ENCODE measurements around the gene NSFL1C.
A peak's percentile ranks its signal among the peaks of the same experiment; 100 is the strongest.

The NSFL1C gene

DNA sequence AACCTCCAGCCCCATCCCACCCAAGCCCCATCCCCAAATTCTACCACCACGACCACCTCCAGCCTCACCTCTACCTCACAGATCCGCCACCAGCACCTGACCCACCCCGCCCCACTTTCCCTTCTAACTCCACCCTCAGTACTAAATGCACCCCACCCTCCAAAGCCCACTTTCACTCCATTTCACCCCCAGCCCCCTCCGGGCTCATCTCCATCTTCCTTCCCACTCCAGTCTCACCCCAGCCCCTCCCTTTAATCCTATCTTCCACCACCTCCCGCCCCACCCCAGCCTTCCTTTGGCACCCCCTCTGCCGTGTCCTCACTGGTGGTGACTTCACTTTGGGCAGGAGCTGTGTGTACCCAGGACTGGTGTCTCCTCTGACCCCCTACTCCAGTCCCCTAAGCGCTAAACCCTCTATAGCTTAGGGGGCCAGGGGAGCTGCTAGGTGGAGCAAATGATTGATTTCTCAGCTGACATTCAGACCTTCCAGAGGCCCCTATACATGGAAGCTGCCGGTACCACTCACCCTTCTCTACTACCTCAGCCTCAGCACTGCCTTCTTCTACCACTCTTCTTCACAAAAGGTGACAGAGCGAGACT lies 2.8 kb upstream of the NSFL1C start:
- TF ChIP-seq, protein P1, sequence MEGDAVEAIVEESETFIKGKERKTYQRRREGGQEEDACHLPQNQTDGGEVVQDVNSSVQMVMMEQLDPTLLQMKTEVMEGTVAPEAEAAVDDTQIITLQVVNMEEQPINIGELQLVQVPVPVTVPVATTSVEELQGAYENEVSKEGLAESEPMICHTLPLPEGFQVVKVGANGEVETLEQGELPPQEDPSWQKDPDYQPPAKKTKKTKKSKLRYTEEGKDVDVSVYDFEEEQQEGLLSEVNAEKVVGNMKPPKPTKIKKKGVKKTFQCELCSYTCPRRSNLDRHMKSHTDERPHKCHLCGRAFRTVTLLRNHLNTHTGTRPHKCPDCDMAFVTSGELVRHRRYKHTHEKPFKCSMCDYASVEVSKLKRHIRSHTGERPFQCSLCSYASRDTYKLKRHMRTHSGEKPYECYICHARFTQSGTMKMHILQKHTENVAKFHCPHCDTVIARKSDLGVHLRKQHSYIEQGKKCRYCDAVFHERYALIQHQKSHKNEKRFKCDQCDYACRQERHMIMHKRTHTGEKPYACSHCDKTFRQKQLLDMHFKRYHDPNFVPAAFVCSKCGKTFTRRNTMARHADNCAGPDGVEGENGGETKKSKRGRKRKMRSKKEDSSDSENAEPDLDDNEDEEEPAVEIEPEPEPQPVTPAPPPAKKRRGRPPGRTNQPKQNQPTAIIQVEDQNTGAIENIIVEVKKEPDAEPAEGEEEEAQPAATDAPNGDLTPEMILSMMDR (IDR thresholded peaks at IDR 0.05) = no peak
- Histone ChIP-seq H3K4me3 (no peak overlapping the region), H3K27ac (peak overlapping the region in 1 of 2 donors; percentile 8)
- DNase-seq (ENCODE audit: low spot score) = no peak

DNA sequence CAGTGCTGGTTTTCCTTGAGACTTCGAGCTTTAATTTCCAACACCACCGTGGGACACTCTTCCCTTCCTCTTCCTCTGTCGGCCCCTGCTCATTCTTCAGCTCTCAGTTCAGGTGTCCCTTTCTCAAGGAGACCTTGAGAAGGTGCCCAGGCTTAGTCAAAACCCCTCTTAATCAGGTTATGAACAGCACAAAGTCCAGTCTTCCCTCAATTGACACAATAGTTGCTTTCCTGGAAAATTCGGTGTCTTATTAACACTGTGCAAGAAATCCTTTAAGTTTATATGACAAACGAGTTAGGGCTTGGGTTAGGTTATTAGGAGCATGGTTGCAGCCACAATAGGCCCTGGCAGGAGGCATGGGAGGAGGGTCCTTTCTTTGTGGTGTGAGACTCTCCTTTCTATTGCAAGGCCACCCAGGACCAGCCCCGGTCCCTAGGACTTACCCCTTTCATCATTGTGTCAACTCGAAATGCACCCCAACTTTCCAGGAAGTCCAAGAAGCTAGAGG lies 1.5 kb upstream of the NSFL1C start:
- Histone ChIP-seq H3K4me3 (no peak overlapping the region), H3K27ac (no peak overlapping the region)
- TF ChIP-seq, protein P1 (IDR thresholded peaks at IDR 0.05) = no peak
- DNase-seq (ENCODE audit: low spot score) = no peak

DNA sequence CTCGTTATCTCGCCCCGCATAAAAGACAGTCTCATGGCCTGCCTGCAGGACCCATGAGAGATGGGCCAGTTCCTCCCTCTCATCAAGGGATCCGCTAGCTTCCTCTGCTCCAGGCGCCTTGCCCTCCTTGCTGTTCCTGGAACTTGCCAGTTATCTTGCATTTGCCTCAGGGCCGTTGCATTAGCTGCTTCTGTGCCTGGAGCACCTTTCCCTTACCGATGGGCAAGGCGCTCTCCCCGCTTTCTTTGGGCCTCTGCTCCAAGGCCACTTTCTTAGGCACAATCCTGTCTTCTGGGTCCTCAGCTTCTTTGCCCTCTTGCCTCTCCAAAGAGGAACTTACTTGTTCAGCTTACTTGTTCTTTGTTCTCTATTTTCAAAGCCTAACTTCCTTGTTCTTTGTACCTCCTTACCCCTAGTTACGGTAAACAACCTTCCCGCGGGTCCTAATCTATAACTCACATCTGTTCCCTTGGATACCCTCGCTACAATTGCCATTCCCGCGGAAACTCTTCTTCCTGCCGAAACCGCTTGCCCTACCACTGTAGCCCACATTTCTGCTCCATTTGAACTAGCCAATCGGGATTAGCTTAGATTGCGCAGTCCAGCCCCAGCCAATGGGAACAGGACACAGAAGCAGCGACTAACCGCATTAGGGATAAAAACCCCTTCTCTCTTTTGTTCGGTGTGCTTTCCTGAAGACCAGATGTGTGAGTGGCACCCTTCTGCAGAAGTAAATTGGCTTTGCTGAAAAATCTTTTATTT lies 887 bp upstream of the NSFL1C start:
- TF ChIP-seq, protein P1 (IDR thresholded peaks at IDR 0.05) = no peak
- peak overlapping the region; percentile 88 for H3K4me3 ChIP-seq
- DNase-seq (ENCODE audit: low spot score) = no peak
- H3K27ac ChIP-seq = peak overlapping the region; percentile 75 to 88

DNA sequence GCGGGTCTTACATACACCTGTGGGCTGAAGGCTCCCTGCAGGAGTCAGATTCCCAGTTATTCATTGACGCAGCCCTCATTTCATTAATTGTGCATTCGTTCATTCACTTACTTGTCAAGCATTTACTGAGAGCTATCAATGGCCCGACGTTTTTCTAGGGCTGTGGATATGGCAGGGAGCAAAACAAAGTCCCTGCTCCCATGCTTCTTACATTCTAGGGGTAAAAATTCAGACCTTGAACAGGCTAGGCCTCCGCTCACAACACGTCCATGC lies 369 bp upstream of the NSFL1C start:
- Histone ChIP-seq H3K27ac (peak overlapping the region; percentile 75 to 88), H3K4me3 (peak overlapping the region; percentile 88)
- DNase-seq (ENCODE audit: low spot score) = no peak
- TF ChIP-seq, protein P1 (IDR thresholded peaks at IDR 0.05) = no peak

DNA sequence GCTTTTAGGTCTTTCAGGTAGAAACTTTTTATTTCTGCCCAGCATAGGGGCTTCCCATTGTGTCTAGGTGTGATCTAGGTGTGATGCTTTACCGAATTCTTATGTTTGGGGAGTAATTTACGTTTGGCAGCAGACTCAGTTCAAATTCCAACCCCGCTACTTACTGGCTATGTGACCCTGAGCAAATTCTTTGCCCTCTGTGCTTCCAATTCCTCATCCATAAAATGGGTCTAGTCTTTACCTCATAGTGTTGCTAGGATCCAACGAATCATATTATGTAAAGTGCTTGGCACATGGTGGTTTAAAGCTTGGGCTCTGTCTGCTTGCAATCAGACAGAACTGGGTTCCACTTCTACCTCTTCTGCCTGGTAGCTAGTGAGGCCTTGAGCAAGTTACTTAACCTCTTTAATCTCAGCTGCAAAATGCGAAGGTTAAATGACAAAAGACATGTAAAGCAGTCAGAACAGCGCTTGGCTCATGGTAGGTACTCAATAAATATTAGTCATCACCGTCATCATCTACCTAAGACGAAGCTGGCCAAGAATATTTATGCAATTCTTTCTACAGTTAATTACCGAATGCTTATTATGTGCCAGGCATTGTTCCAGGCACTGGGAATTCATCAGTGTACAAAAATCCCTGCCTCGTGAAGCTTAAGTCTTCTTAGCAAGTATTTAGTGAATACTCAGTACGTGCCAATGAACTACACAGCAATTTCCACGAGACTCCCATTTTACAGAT lies 1.0 kb downstream of the NSFL1C start:
- DNase-seq (ENCODE audit: low spot score) = no peak
- Histone ChIP-seq H3K27ac (peak overlapping the region; percentile 75 to 88), H3K4me3 (peak overlapping the region; percentile 88)
- TF ChIP-seq, protein P1 (IDR thresholded peaks at IDR 0.05) = no peak

DNA sequence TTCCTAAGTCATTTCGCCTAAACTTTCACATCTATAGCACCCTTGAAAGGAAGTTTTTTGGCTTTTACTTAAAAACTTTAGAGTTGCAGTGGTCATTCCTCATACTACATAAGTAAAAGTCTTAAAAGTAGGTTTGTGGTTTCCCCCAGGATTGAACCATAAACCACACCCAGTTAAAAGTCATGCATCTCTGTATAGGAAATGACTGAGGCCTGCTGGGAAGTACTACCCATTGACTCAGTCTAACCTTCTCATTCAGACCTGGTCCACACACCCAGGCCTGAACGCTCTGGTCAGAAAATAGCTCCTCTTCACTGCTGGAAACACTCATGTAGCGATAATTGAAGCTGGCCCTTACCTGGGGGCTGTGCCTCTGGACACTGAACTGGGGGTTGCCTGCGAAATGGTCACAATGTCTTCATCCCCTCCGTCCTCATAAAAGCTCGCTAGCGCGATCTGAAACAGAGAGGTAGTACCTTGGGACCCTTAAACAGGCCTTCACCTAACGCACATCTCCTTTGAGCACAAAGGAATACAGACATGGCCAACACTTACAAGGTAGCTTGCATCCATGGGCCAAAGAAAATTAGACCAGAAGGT lies 2.6 kb downstream of the NSFL1C start:
- TF ChIP-seq, protein P1 (IDR thresholded peaks at IDR 0.05) = no peak
- no peak for DNase-seq (ENCODE audit: low spot score)
- H3K27ac ChIP-seq = no peak overlapping the region
- H3K4me3 ChIP-seq = no peak overlapping the region

All from coronary artery (tissue), 2 donors.